Activated CD4-positive, alpha-beta T cell treated with anti-CD3 and anti-CD28 coated beads, Interleukin-2, amount 10 ng/mL, durations not matched to agents 7 days and 5 days (primary cell): ENCODE data around the gene ASTN2. TPM values are rescaled to one million over a fixed set of nuclear protein-coding genes. Genes with fewer than 3 reads are reported as not detected.

Experiments
- CTCF ChIA-PET: fragments of 350-600 bp; sonication (Branson Sonifier 250); formaldehyde crosslinking; loops from one replicate; lab custom pipeline; 2021; ENCODE audit warnings: antibody characterized with exemption; lab: Charles Lee
- POLR2A ChIA-PET: fragments of 350-600 bp; sonication (Branson Sonifier 250); formaldehyde crosslinking; loops from one replicate; lab custom pipeline; 2021; ENCODE audit warnings: antibody characterized with exemption; lab: Charles Lee
- DNase-seq: peaks from one replicate; pipeline ENCODE4 v3.0.0-alpha.2; 2020
- H3K27ac Mint-ChIP-seq: one replicate; pipeline ENCODE4 v1.8.0; 2021; ENCODE audit warnings: mild to moderate bottlenecking, moderate library complexity, mixed read lengths
- H3K27me3 Mint-ChIP-seq: one replicate; pipeline ENCODE4 v1.8.0; 2021; ENCODE audit warnings: mixed read lengths
- H3K36me3 Mint-ChIP-seq: one replicate; pipeline ENCODE4 v1.8.0; 2021; ENCODE audit warnings: low read depth, mixed read lengths
- H3K4me1 Mint-ChIP-seq: one replicate; pipeline ENCODE4 v1.8.0; 2021; ENCODE audit warnings: mixed read lengths
- H3K4me3 Mint-ChIP-seq: one replicate; pipeline ENCODE4 v1.8.0; 2021; ENCODE audit warnings: mild to moderate bottlenecking, moderate library complexity, mixed read lengths
- H3K9me3 Mint-ChIP-seq: one replicate; pipeline ENCODE4 v1.8.0; 2021; ENCODE audit warnings: mixed read lengths
- total RNA-seq, 2 experiments: library from RNA; stranded (reverse); gene quantifications; one replicate each; pipeline ENCODE4 v1.2.3, GENCODE V29; 2021

The ASTN2 gene
- total RNA-seq, 2 experiments from 2014 or later = 3.2 to 4.1 TPM

GRCh38 chr9:117021906-117022305 lies 393.0 kb downstream of the ASTN2 start:
- H3K36me3 Mint-ChIP-seq = no peaks in the 10 kb centered on the region
- CTCF ChIA-PET = no interaction called here
- no peak for DNase-seq
- H3K4me3 Mint-ChIP-seq = no peak overlapping the region
- H3K4me1 Mint-ChIP-seq = no peaks in the 10 kb centered on the region
- POLR2A ChIA-PET = no interaction called here
- H3K27me3 Mint-ChIP-seq = no peaks in the 10 kb centered on the region
- no peak overlapping the region for H3K27ac Mint-ChIP-seq
- peaks cover 3% of the 10 kb centered on the region for H3K9me3 Mint-ChIP-seq

GRCh38 chr9:117018966-117019617 lies 395.8 kb downstream of the ASTN2 start:
- H3K9me3 Mint-ChIP-seq = peaks cover 3% of the 10 kb centered on the region
- CTCF ChIA-PET = no interaction called here
- POLR2A ChIA-PET = no interaction called here
- no peak for DNase-seq
- no peaks in the 10 kb centered on the region for H3K4me1 Mint-ChIP-seq
- no peak overlapping the region for H3K4me3 Mint-ChIP-seq
- H3K36me3 Mint-ChIP-seq = no peaks in the 10 kb centered on the region
- no peaks in the 10 kb centered on the region for H3K27me3 Mint-ChIP-seq
- H3K27ac Mint-ChIP-seq = no peak overlapping the region

- H3K27me3 Mint-ChIP-seq = no peaks in the 10 kb centered on the region
- DNase-seq = no peak
- H3K27ac Mint-ChIP-seq = no peak overlapping the region
- no peaks in the 10 kb centered on the region for H3K4me1 Mint-ChIP-seq
- no peak overlapping the region for H3K4me3 Mint-ChIP-seq
- no peaks in the 10 kb centered on the region for H3K36me3 Mint-ChIP-seq
- ChIA-PET POLR2A (no interaction called here), CTCF (no interaction called here)
- no peaks in the 10 kb centered on the region for H3K9me3 Mint-ChIP-seq
Observed at GRCh38 chr9:117017414-117017985, 397.4 kb downstream of the ASTN2 start.

GRCh38 chr9:117014061-117014460 lies 400.8 kb downstream of the ASTN2 start:
- no peak overlapping the region for H3K27ac Mint-ChIP-seq
- H3K4me3 Mint-ChIP-seq = no peak overlapping the region
- DNase-seq = no peak
- no peaks in the 10 kb centered on the region for H3K4me1 Mint-ChIP-seq
- POLR2A ChIA-PET = no interaction called here
- CTCF ChIA-PET = no interaction called here
- H3K36me3 Mint-ChIP-seq = no peaks in the 10 kb centered on the region
- no peaks in the 10 kb centered on the region for H3K27me3 Mint-ChIP-seq
- no peaks in the 10 kb centered on the region for H3K9me3 Mint-ChIP-seq

- no peak for DNase-seq
- Mint-ChIP-seq H3K27me3 (no peaks in the 10 kb centered on the region), H3K27ac (no peak overlapping the region), H3K4me1 (no peaks in the 10 kb centered on the region), H3K9me3 (no peaks in the 10 kb centered on the region), H3K4me3 (no peak overlapping the region), H3K36me3 (no peaks in the 10 kb centered on the region)
- ChIA-PET POLR2A (no interaction called here), CTCF (no interaction called here)
Observed at GRCh38 chr9:117013440-117013995, 401.3 kb downstream of the ASTN2 start.

- no peaks in the 10 kb centered on the region for H3K9me3 Mint-ChIP-seq
- DNase-seq = no peak
- H3K27ac Mint-ChIP-seq = no peak overlapping the region
- POLR2A ChIA-PET = no interaction called here
- CTCF ChIA-PET = no interaction called here
- no peak overlapping the region for H3K4me3 Mint-ChIP-seq
- H3K27me3 Mint-ChIP-seq = no peaks in the 10 kb centered on the region
- H3K36me3 Mint-ChIP-seq = no peaks in the 10 kb centered on the region
- H3K4me1 Mint-ChIP-seq = no peaks in the 10 kb centered on the region
Observed at GRCh38 chr9:117010061-117010460, 404.8 kb downstream of the ASTN2 start.

- H3K4me3 Mint-ChIP-seq = no peak overlapping the region
- no peaks in the 10 kb centered on the region for H3K9me3 Mint-ChIP-seq
- no peak for DNase-seq
- ChIA-PET POLR2A (no interaction called here), CTCF (no interaction called here)
- H3K36me3 Mint-ChIP-seq = no peaks in the 10 kb centered on the region
- no peak overlapping the region for H3K27ac Mint-ChIP-seq
- no peaks in the 10 kb centered on the region for H3K4me1 Mint-ChIP-seq
- no peaks in the 10 kb centered on the region for H3K27me3 Mint-ChIP-seq
Observed at GRCh38 chr9:117008876-117009275, 406.0 kb downstream of the ASTN2 start.

GRCh38 chr9:117008461-117008860 lies 406.4 kb downstream of the ASTN2 start:
- no peak overlapping the region for H3K4me3 Mint-ChIP-seq
- H3K4me1 Mint-ChIP-seq = no peaks in the 10 kb centered on the region
- H3K27ac Mint-ChIP-seq = no peak overlapping the region
- no peaks in the 10 kb centered on the region for H3K36me3 Mint-ChIP-seq
- no peak for DNase-seq
- ChIA-PET CTCF (no interaction called here), POLR2A (no interaction called here)
- no peaks in the 10 kb centered on the region for H3K9me3 Mint-ChIP-seq
- H3K27me3 Mint-ChIP-seq = no peaks in the 10 kb centered on the region

GRCh38 chr9:117002686-117003085 lies 412.2 kb downstream of the ASTN2 start:
- POLR2A ChIA-PET = no interaction called here
- Mint-ChIP-seq H3K9me3 (no peaks in the 10 kb centered on the region), H3K27ac (no peak overlapping the region), H3K4me3 (no peak overlapping the region), H3K36me3 (no peaks in the 10 kb centered on the region), H3K4me1 (no peaks in the 10 kb centered on the region), H3K27me3 (no peaks in the 10 kb centered on the region)
- CTCF ChIA-PET = no interaction called here
- DNase-seq = no peak

- no peaks in the 10 kb centered on the region for H3K9me3 Mint-ChIP-seq
- H3K27me3 Mint-ChIP-seq = no peaks in the 10 kb centered on the region
- CTCF ChIA-PET = no interaction called here
- no peaks in the 10 kb centered on the region for H3K4me1 Mint-ChIP-seq
- no peak for DNase-seq
- POLR2A ChIA-PET = no interaction called here
- no peak overlapping the region for H3K27ac Mint-ChIP-seq
- H3K36me3 Mint-ChIP-seq = no peaks in the 10 kb centered on the region
- H3K4me3 Mint-ChIP-seq = no peak overlapping the region
Observed at GRCh38 chr9:117000834-117001233, 414.0 kb downstream of the ASTN2 start.

- ChIA-PET POLR2A (no interaction called here), CTCF (no interaction called here)
- Mint-ChIP-seq H3K27me3 (no peaks in the 10 kb centered on the region), H3K27ac (no peak overlapping the region), H3K9me3 (no peaks in the 10 kb centered on the region), H3K4me1 (no peaks in the 10 kb centered on the region), H3K4me3 (no peak overlapping the region), H3K36me3 (no peaks in the 10 kb centered on the region)
- DNase-seq = no peak
Observed at GRCh38 chr9:117000196-117000723, 414.6 kb downstream of the ASTN2 start.

- Mint-ChIP-seq H3K36me3 (no peaks in the 10 kb centered on the region), H3K4me1 (no peaks in the 10 kb centered on the region), H3K27ac (no peak overlapping the region), H3K27me3 (no peaks in the 10 kb centered on the region), H3K9me3 (no peaks in the 10 kb centered on the region), H3K4me3 (no peak overlapping the region)
- no peak for DNase-seq
- POLR2A ChIA-PET = no interaction called here
- CTCF ChIA-PET = no interaction called here
Observed at GRCh38 chr9:116998305-116998704, 416.6 kb downstream of the ASTN2 start.

- H3K4me3 Mint-ChIP-seq = no peak overlapping the region
- no peaks in the 10 kb centered on the region for H3K27me3 Mint-ChIP-seq
- CTCF ChIA-PET = no interaction called here
- no peak overlapping the region for H3K27ac Mint-ChIP-seq
- no peak for DNase-seq
- H3K4me1 Mint-ChIP-seq = no peaks in the 10 kb centered on the region
- H3K36me3 Mint-ChIP-seq = no peaks in the 10 kb centered on the region
- POLR2A ChIA-PET = no interaction called here
- no peaks in the 10 kb centered on the region for H3K9me3 Mint-ChIP-seq
Observed at GRCh38 chr9:116992865-116993264, 422.0 kb downstream of the ASTN2 start.
